Tibial nerve (tissue), 4 donors: ENCODE results near the gene GTF3C1. TPM values are rescaled to one million over a fixed set of nuclear protein-coding genes. Genes with fewer than 3 reads are reported as not detected.

Experiments used
- DNase-seq, 2 donors: peaks; one replicate each; pipeline ENCODE4 v3.0.0-alpha.2; 2019; ENCODE audit warnings: low spot score in 2 of 2
- H3K27ac ChIP-seq, 4 donors: fragments of 200-600 bp; sonication (generic) in 3 of 4; one replicate each; pipeline ENCODE4 v1.5.1; 2017 to 2019; ENCODE audit warnings: mild to moderate bottlenecking in 1 of 4
- H3K27me3 ChIP-seq, 2 donors: fragments of 200-600 bp; sonication (generic) in 1 of 2; one replicate each; pipeline versions ENCODE4 v1.5.1 to v1.6.0; 2017 to 2019
- H3K36me3 ChIP-seq, 3 donors: fragments of 200-600 bp; sonication (generic); one replicate each; pipeline ENCODE4 v1.5.1; 2018 to 2019
- H3K4me1 ChIP-seq, 4 donors: fragments of 200-600 bp; sonication (generic) in 3 of 4; one replicate each; pipeline ENCODE4 v1.5.1; 2017 to 2019
- H3K4me3 ChIP-seq, 4 donors: fragments of 200-600 bp; sonication (generic) in 3 of 4; one replicate each; pipeline ENCODE4 v1.5.1; 2017 to 2019; ENCODE audit warnings: mild to moderate bottlenecking in 1 of 4, moderate library complexity in 1 of 4
- H3K9me3 ChIP-seq, 4 donors: fragments of 200-600 bp; sonication (generic) in 3 of 4; one replicate each; pipeline ENCODE4 v1.5.1; 2017 to 2019
- EP300 ChIP-seq, 2 donors: sonication (generic); formaldehyde crosslinking; IDR thresholded peaks; one replicate each; pipeline ENCODE4 v1.6.1; 2017; ENCODE audit warnings: antibody characterized with exemption in 2 of 2, mild to moderate bottlenecking in 1 of 2
- POLR2A ChIP-seq, 2 donors: fragments of 450-650 bp; IDR thresholded peaks; one replicate each; pipeline ENCODE4 v1.6.1; 2017; ENCODE audit warnings: antibody characterized with exemption in 2 of 2, mild to moderate bottlenecking in 2 of 2, moderate library complexity in 2 of 2
- WGBS, 2 donors: methylation state at CpG; one replicate each; pipeline ENCODE4 v1.1.5; 2018; 5-methylcytosine and 5-hydroxymethylcytosine counted together
- total RNA-seq, 4 donors: library from RNA; depleted of rRNA; stranded (reverse); fragments of >200 nt; gene quantifications; one replicate each; pipeline ENCODE4 v1.1.0, GENCODE V29; 2016
- TF ChIP-seq, protein P1 (sequence below), 5 experiments: fragments of 200-600 bp in 3 of 5; fragments of 450-650 bp in 2 of 5; sonication (generic) in 3 of 5; IDR thresholded peaks; one replicate each; pipeline ENCODE4 v1.5.1; 2016 to 2019; ENCODE audit warnings: antibody characterized with exemption in 5 of 5, mild to moderate bottlenecking in 3 of 5, moderate library complexity in 2 of 5

The GTF3C1 gene
- total RNA-seq, 4 donors from 2014 or later, result 66.7 to 92.4 (median 69.9) TPM

- WGBS, 2 donors, result 74 to 82% methylated on average over 4 of the region's 4 CpGs
- Histone ChIP-seq H3K27me3 (no peaks in the 10 kb centered on the region), H3K9me3 (peaks cover 0 to 11% (median 4%) of the 10 kb centered on the region in 4 donors), H3K36me3 (no peaks in the 10 kb centered on the region), H3K27ac (no peak overlapping the region), H3K4me1 (no peaks in the 10 kb centered on the region), H3K4me3 (no peak overlapping the region)
- TF ChIP-seq EP300 (IDR thresholded peaks at IDR 0.05) (no peak), POLR2A (IDR thresholded peaks at IDR 0.05) (no peak)
- TF ChIP-seq, protein P1, sequence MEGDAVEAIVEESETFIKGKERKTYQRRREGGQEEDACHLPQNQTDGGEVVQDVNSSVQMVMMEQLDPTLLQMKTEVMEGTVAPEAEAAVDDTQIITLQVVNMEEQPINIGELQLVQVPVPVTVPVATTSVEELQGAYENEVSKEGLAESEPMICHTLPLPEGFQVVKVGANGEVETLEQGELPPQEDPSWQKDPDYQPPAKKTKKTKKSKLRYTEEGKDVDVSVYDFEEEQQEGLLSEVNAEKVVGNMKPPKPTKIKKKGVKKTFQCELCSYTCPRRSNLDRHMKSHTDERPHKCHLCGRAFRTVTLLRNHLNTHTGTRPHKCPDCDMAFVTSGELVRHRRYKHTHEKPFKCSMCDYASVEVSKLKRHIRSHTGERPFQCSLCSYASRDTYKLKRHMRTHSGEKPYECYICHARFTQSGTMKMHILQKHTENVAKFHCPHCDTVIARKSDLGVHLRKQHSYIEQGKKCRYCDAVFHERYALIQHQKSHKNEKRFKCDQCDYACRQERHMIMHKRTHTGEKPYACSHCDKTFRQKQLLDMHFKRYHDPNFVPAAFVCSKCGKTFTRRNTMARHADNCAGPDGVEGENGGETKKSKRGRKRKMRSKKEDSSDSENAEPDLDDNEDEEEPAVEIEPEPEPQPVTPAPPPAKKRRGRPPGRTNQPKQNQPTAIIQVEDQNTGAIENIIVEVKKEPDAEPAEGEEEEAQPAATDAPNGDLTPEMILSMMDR (IDR thresholded peaks at IDR 0.05), result no peak
- no peak for DNase-seq
Observed at GRCh38 chr16:27417047-27417671, 132.6 kb downstream of the GTF3C1 start.

DNA sequence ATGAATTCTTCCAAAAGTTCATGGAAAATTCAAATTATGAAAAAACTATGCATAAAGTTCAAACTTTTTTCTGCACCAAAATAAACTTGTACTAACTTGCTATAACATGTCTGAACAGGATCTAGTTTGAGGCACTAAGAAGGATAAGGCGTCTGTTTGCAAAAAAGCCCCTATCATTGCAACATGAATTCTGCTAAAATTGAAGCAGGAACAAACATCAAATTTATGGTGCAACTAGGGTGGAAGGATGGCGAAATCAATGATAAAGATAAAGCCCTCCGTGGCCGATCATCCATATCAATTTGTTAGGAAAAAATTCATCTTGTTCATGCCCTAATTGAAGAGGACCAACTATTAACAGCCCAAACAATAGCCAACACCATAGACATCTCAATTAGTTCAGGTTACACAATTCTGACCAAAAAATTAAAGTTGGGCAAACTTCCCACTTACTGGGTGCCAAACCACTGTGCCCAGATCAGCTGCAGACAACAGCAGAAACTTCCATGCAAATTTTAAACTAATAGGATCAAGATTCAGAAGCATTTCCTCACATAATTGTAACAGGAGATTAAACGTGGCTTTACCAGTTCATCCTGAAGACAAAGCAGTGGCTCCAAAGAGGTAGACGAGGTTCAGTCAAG lies 134.8 kb downstream of the GTF3C1 start:
- TF ChIP-seq, protein P1 (IDR thresholded peaks at IDR 0.05), result no peak
- TF ChIP-seq EP300 (IDR thresholded peaks at IDR 0.05) (no peak), POLR2A (IDR thresholded peaks at IDR 0.05) (no peak)
- Histone ChIP-seq H3K4me3 (no peak overlapping the region), H3K27ac (no peak overlapping the region), H3K9me3 (peaks cover 0 to 8% (median 0%) of the 10 kb centered on the region in 4 donors), H3K4me1 (no peaks in the 10 kb centered on the region), H3K36me3 (no peaks in the 10 kb centered on the region), H3K27me3 (no peaks in the 10 kb centered on the region)
- no peak for DNase-seq
- 73 to 76% methylated on average over 6 of the region's 6 CpGs for WGBS, 2 donors

GRCh38 chr16:27413956-27414355 lies 135.8 kb downstream of the GTF3C1 start:
- Histone ChIP-seq H3K36me3 (no peaks in the 10 kb centered on the region), H3K27ac (no peak overlapping the region), H3K9me3 (peaks cover 0 to 11% (median 0%) of the 10 kb centered on the region in 4 donors), H3K4me1 (no peaks in the 10 kb centered on the region), H3K4me3 (no peak overlapping the region), H3K27me3 (no peaks in the 10 kb centered on the region)
- TF ChIP-seq EP300 (IDR thresholded peaks at IDR 0.05) (no peak), POLR2A (IDR thresholded peaks at IDR 0.05) (no peak)
- TF ChIP-seq, protein P1 (IDR thresholded peaks at IDR 0.05), result no peak
- no peak for DNase-seq
- 84 to 87% methylated on average over 2 of the region's 2 CpGs for WGBS, 2 donors

GRCh38 chr16:27410761-27411160 lies 139.0 kb downstream of the GTF3C1 start:
- Histone ChIP-seq H3K27me3 (no peaks in the 10 kb centered on the region), H3K27ac (no peak overlapping the region), H3K4me1 (no peaks in the 10 kb centered on the region), H3K4me3 (no peak overlapping the region), H3K36me3 (no peaks in the 10 kb centered on the region), H3K9me3 (peaks cover 0 to 20% (median 0%) of the 10 kb centered on the region in 4 donors)
- TF ChIP-seq, protein P1 (IDR thresholded peaks at IDR 0.05), result no peak
- TF ChIP-seq POLR2A (IDR thresholded peaks at IDR 0.05), result no peak
- 81 to 84% methylated on average over 1 of the region's 1 CpG for WGBS, 2 donors
- no peak for DNase-seq

Other genes starting within 250 kb of the GTF3C1 start
- 10 to 100 TPM; 19.2 to 43.3 (median 39.3) TPM for gene IL4R, start 235.9 kb downstream of the GTF3C1 start, total RNA-seq
- gene IL21R, start 147.7 kb downstream of the GTF3C1 start, total RNA-seq, result 1 to 10 TPM in 1 of 4 donors, under 1 TPM in 1, not detected in 2; 0.21 to 1.2 TPM
- 10 to 100 TPM; 21.8 to 37.3 (median 26.7) TPM for gene KATNIP, start 231 bp upstream of the GTF3C1 start, total RNA-seq